ENCODE measurements around the gene ERG28. TPM values are rescaled to one million over a fixed set of nuclear protein-coding genes. Genes with fewer than 3 reads are reported as not detected.

ERG28 gene
- total and polyA plus RNA-seq, 2 donors (not counting 1 experiment from before 2014, with no cell fraction given) = 13.5 to 43.9 TPM

- H3K27me3 ChIP-seq (ENCODE audit: control insufficient read depth, insufficient read depth, low read length) = no peaks in the 10 kb centered on the region
- H3K79me2 ChIP-seq (ENCODE audit: control insufficient read depth, insufficient read depth, low read length) = peaks cover 4% of the 10 kb centered on the region
- no peaks in the 10 kb centered on the region for H4K20me1 ChIP-seq (ENCODE audit: control insufficient read depth, extremely low read depth, insufficient read depth, low read length)
- no peak overlapping the region for H2AFZ ChIP-seq (ENCODE audit: low read length)
- no peaks in the 10 kb centered on the region for H3K4me1 ChIP-seq (ENCODE audit: control insufficient read depth, extremely low read depth, insufficient read depth, low read length)
- peaks cover 1% of the 10 kb centered on the region for H3K36me3 ChIP-seq (ENCODE audit: control insufficient read depth, insufficient read depth, low read length)
- no peak overlapping the region for H3K4me3 ChIP-seq (replicated peaks in 1 of 4; ENCODE audit: control extremely low read depth in 1 of 4, insufficient read depth in 1 of 4, low read depth in 3 of 4, low read length in 4 of 4)
- TF ChIP-seq EZH2 (IDR thresholded peaks at IDR 0.05; ENCODE audit: low read length, missing control alignments) = no peak
- H3K9ac ChIP-seq (ENCODE audit: insufficient read depth, low read length) = no peak overlapping the region
- no peaks in the 10 kb centered on the region for H3K9me3 ChIP-seq (ENCODE audit: control insufficient read depth, insufficient read depth, low read depth, low read length)
- DNase-seq (ENCODE audit: low read depth in 2 of 2) = no peak
- H3K27ac ChIP-seq (ENCODE audit: insufficient read depth, low read length) = no peak overlapping the region
- no peak overlapping the region for H3K4me2 ChIP-seq (ENCODE audit: extremely low read depth, insufficient read depth, low read length)
Observed at GRCh38 chr14:75662966-75663365, 2.3 kb upstream of the ERG28 start.

DNA sequence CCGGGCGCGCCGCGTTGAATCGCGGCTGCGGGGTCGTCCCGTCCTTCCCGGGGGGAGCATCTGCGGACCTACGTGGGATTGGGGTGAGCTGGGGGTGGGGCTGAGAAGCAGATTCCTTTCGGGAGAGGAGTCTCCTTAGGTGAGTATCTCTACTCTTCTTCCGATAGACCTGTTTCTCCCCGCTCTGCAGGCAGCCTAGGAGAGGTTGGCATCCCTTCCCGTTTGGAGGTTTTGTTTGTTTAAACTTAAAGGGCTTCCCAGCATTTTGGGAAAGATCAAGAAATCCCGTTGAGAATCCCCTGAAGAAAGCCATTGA lies 781 bp upstream of the ERG28 start:
- TF ChIP-seq EZH2 (IDR thresholded peaks at IDR 0.05; ENCODE audit: low read length, missing control alignments) = no peak
- TF ChIP-seq, protein P1, sequence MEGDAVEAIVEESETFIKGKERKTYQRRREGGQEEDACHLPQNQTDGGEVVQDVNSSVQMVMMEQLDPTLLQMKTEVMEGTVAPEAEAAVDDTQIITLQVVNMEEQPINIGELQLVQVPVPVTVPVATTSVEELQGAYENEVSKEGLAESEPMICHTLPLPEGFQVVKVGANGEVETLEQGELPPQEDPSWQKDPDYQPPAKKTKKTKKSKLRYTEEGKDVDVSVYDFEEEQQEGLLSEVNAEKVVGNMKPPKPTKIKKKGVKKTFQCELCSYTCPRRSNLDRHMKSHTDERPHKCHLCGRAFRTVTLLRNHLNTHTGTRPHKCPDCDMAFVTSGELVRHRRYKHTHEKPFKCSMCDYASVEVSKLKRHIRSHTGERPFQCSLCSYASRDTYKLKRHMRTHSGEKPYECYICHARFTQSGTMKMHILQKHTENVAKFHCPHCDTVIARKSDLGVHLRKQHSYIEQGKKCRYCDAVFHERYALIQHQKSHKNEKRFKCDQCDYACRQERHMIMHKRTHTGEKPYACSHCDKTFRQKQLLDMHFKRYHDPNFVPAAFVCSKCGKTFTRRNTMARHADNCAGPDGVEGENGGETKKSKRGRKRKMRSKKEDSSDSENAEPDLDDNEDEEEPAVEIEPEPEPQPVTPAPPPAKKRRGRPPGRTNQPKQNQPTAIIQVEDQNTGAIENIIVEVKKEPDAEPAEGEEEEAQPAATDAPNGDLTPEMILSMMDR (conservative IDR thresholded peaks at IDR 0.05 in 1 of 2, IDR thresholded peaks at IDR 0.05 in 1 of 2; ENCODE audit: low read depth in 1 of 2, low read length in 2 of 2) = no peak
- H2AFZ ChIP-seq (ENCODE audit: low read length) = peak overlapping the region; percentile 88
- H3K4me1 ChIP-seq (ENCODE audit: control insufficient read depth, extremely low read depth, insufficient read depth, low read length) = no peaks in the 10 kb centered on the region
- no peaks in the 10 kb centered on the region for H3K36me3 ChIP-seq (ENCODE audit: control insufficient read depth, insufficient read depth, low read length)
- peak overlapping the region; percentile 91 for H3K9ac ChIP-seq (ENCODE audit: insufficient read depth, low read length)
- H3K79me2 ChIP-seq (ENCODE audit: control insufficient read depth, insufficient read depth, low read length) = peaks cover 4% of the 10 kb centered on the region
- no peaks in the 10 kb centered on the region for H3K27me3 ChIP-seq (ENCODE audit: control insufficient read depth, insufficient read depth, low read length)
- no peaks in the 10 kb centered on the region for H3K9me3 ChIP-seq (ENCODE audit: control insufficient read depth, insufficient read depth, low read depth, low read length)
- H3K27ac ChIP-seq (ENCODE audit: insufficient read depth, low read length) = peak overlapping the region; percentile 89
- H3K4me3 ChIP-seq (replicated peaks in 1 of 4; ENCODE audit: control extremely low read depth in 1 of 4, insufficient read depth in 1 of 4, low read depth in 3 of 4, low read length in 4 of 4) = peak overlapping the region; percentile 72 to 93 (median 79)
- H3K4me2 ChIP-seq (ENCODE audit: extremely low read depth, insufficient read depth, low read length) = peak overlapping the region; percentile 60
- H4K20me1 ChIP-seq (ENCODE audit: control insufficient read depth, extremely low read depth, insufficient read depth, low read length) = no peaks in the 10 kb centered on the region
- no peak for DNase-seq (ENCODE audit: low read depth in 2 of 2)

- Histone ChIP-seq H3K4me3 (replicated peaks in 1 of 4; ENCODE audit: control extremely low read depth in 1 of 4, insufficient read depth in 1 of 4, low read depth in 3 of 4, low read length in 4 of 4) (peak overlapping the region; percentile 72 to 93 (median 79)), H3K27me3 (ENCODE audit: control insufficient read depth, insufficient read depth, low read length) (no peaks in the 10 kb centered on the region), H3K4me2 (ENCODE audit: extremely low read depth, insufficient read depth, low read length) (peak overlapping the region; percentile 82), H2AFZ (ENCODE audit: low read length) (peak overlapping the region; percentile 90), H3K27ac (ENCODE audit: insufficient read depth, low read length) (no peak overlapping the region), H4K20me1 (ENCODE audit: control insufficient read depth, extremely low read depth, insufficient read depth, low read length) (no peaks in the 10 kb centered on the region), H3K36me3 (ENCODE audit: control insufficient read depth, insufficient read depth, low read length) (peaks cover 2% of the 10 kb centered on the region), H3K9ac (ENCODE audit: insufficient read depth, low read length) (peak overlapping the region; percentile 91), H3K9me3 (ENCODE audit: control insufficient read depth, insufficient read depth, low read depth, low read length) (no peaks in the 10 kb centered on the region), H3K79me2 (ENCODE audit: control insufficient read depth, insufficient read depth, low read length) (peaks cover 4% of the 10 kb centered on the region), H3K4me1 (ENCODE audit: control insufficient read depth, extremely low read depth, insufficient read depth, low read length) (no peaks in the 10 kb centered on the region)
- no peak for DNase-seq (ENCODE audit: low read depth in 2 of 2)
- TF ChIP-seq, protein P1 (conservative IDR thresholded peaks at IDR 0.05 in 1 of 2, IDR thresholded peaks at IDR 0.05 in 1 of 2; ENCODE audit: low read depth in 1 of 2, low read length in 2 of 2) = no peak
- TF ChIP-seq EZH2 (IDR thresholded peaks at IDR 0.05; ENCODE audit: low read length, missing control alignments) = no peak
Observed at GRCh38 chr14:75660238-75660629, 442 bp downstream of the ERG28 start.

All from fibroblast of lung (primary cell).